ENCODE measurements around the gene PLPP1. TPM values are rescaled to one million over a fixed set of nuclear protein-coding genes. Genes with fewer than 3 reads are reported as not detected.

Gene PLPP1
- total RNA-seq, 1 experiment from 2014 or later, result 7.5 TPM

DNA sequence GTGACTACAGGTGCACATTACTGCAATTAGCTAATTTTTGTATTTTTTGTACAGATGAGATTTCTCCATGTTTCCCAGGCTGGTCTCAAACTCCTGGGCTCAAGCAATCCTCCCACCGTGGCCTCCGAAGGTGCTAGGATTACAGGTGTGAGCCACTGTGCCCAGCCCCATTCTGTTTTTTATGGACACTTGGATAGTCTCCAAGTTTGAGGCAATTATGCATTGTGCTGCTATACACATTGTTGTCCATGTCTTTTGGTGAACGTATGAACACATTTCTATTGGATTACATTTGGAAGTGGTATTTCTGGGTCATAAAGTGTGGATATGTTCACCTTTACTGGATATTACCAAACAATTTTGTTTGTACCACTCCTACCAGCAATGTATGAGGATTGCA, 22.4 kb upstream of the PLPP1 start:
- no peaks in the 10 kb centered on the region for H3K27me3 Mint-ChIP-seq (ENCODE audit: insufficient read depth, unreplicated experiment)
- intact Hi-C loops (cut with micrococcal nuclease), result no loop called here
- H3K4me3 Mint-ChIP-seq (ENCODE audit: unreplicated experiment), result no peak overlapping the region
- no TSS peak for BruUV-seq (replicated peaks)
- H3K4me1 Mint-ChIP-seq (ENCODE audit: insufficient read depth, unreplicated experiment), result no peaks in the 10 kb centered on the region
- TF ChIP-seq CTCF (IDR thresholded peaks at IDR 0.05; ENCODE audit: unreplicated experiment), result no peak
- no peaks in the 10 kb centered on the region for H3K9me3 Mint-ChIP-seq (ENCODE audit: unreplicated experiment)
- no peak overlapping the region for H3K27ac Mint-ChIP-seq (ENCODE audit: low read depth, unreplicated experiment)
- DNase-seq (ENCODE audit: unreplicated experiment), result no peak
- CTCF ChIA-PET, result no interaction called here
- no peaks in the 10 kb centered on the region for H3K36me3 Mint-ChIP-seq (ENCODE audit: insufficient read depth, unreplicated experiment)
- POLR2A ChIA-PET, result no interaction called here

DNA sequence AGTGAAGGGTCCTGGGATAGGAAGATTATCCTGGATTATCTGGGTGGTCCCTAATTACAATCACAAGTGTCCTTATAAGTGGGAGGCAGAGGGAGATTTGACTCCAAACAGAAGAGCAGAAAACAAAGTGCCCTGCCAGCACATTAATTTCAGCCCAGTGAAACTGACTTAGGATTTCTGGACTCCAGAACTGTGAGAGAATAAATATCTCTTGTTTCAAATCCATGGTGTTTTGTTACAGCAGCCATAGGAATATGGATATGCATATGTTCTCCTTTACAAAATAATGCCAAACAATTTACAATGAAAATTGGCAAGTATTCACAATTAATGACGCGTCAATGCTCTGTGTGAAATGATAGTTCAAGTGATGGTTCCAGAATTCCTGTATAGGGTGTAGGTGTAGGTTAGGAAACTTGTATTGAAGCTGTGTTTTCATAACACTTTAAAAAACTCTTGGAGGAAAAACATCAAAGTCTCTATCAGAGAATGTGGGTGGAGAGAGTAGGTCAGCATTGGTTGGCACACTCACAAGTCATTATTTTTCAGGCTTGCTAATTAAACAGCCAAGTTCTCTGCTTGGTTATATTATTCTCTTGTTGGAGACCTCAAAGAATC, 19.9 kb upstream of the PLPP1 start:
- Mint-ChIP-seq H3K9me3 (ENCODE audit: unreplicated experiment) (no peaks in the 10 kb centered on the region), H3K36me3 (ENCODE audit: insufficient read depth, unreplicated experiment) (no peaks in the 10 kb centered on the region), H3K4me1 (ENCODE audit: insufficient read depth, unreplicated experiment) (no peaks in the 10 kb centered on the region), H3K27ac (ENCODE audit: low read depth, unreplicated experiment) (no peak overlapping the region), H3K27me3 (ENCODE audit: insufficient read depth, unreplicated experiment) (no peaks in the 10 kb centered on the region), H3K4me3 (ENCODE audit: unreplicated experiment) (no peak overlapping the region)
- intact Hi-C loops (cut with micrococcal nuclease), result no loop called here
- no peak for TF ChIP-seq CTCF (IDR thresholded peaks at IDR 0.05; ENCODE audit: unreplicated experiment)
- ChIA-PET POLR2A (no interaction called here), CTCF (no interaction called here)
- BruUV-seq (replicated peaks), result no TSS peak
- no peak for DNase-seq (ENCODE audit: unreplicated experiment)

DNA sequence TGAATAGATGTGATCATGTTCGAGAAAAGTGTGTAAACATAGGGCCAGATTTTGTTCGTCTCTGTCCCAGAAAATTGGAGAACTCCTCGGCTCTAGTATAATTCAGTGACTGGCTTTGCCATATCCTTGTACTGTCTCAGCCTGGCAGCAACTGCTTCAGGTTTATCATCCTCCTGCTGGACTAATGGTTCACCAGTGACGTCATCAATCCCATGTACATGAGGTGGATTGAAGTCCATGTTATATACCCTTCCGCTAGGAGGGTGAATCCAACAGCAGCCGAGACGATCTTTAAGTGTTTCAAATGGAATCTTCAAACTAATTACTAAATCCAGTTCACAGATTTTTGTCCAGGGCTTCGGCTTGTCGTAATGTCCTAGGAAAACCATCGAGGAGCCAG, 17.1 kb upstream of the PLPP1 start:
- no TSS peak for BruUV-seq (replicated peaks)
- POLR2A ChIA-PET, result interaction anchor here (0.7 kb wide), 1 partner anchor 10 kb away, joined by 4 read pairs; no protein-coding TSS in a partner anchor

GRCh38 chr5:55551358-55551757, 16.6 kb upstream of the PLPP1 start:
- ChIA-PET POLR2A (interaction anchor here (0.5 to 0.7 kb wide), 2 partner anchors 10 to 379 kb away, joined by 3 to 4 read pairs; no protein-coding TSS in a partner anchor), CTCF (interaction anchor here (0.7 to 1.0 kb wide), 2 partner anchors 12 to 133 kb away, joined by 4 read pairs; no protein-coding TSS in a partner anchor)
- no peak for TF ChIP-seq CTCF (IDR thresholded peaks at IDR 0.05; ENCODE audit: unreplicated experiment)
- peak; percentile 19 for DNase-seq (ENCODE audit: unreplicated experiment)
- no peaks in the 10 kb centered on the region for H3K27me3 Mint-ChIP-seq (ENCODE audit: insufficient read depth, unreplicated experiment)
- peaks cover 5% of the 10 kb centered on the region for H3K4me1 Mint-ChIP-seq (ENCODE audit: insufficient read depth, unreplicated experiment)
- intact Hi-C loops (cut with micrococcal nuclease), result no loop called here
- H3K27ac Mint-ChIP-seq (ENCODE audit: low read depth, unreplicated experiment), result no peak overlapping the region
- no peaks in the 10 kb centered on the region for H3K36me3 Mint-ChIP-seq (ENCODE audit: insufficient read depth, unreplicated experiment)
- no peaks in the 10 kb centered on the region for H3K9me3 Mint-ChIP-seq (ENCODE audit: unreplicated experiment)
- no TSS peak for BruUV-seq (replicated peaks)
- no peak overlapping the region for H3K4me3 Mint-ChIP-seq (ENCODE audit: unreplicated experiment)

More for the DNA sequence above, 17.1 kb upstream of the PLPP1 start:
- Mint-ChIP-seq H3K27me3 (ENCODE audit: insufficient read depth, unreplicated experiment) (no peaks in the 10 kb centered on the region), H3K9me3 (ENCODE audit: unreplicated experiment) (no peaks in the 10 kb centered on the region), H3K4me1 (ENCODE audit: insufficient read depth, unreplicated experiment) (peaks cover 5% of the 10 kb centered on the region), H3K36me3 (ENCODE audit: insufficient read depth, unreplicated experiment) (no peaks in the 10 kb centered on the region), H3K27ac (ENCODE audit: low read depth, unreplicated experiment) (no peak overlapping the region), H3K4me3 (ENCODE audit: unreplicated experiment) (no peak overlapping the region)
- DNase-seq (ENCODE audit: unreplicated experiment), result no peak
- intact Hi-C loops (cut with micrococcal nuclease), result no loop called here
- CTCF ChIA-PET, result interaction anchor here (0.7 kb wide), 1 partner anchor 133 kb away, joined by 4 read pairs; no protein-coding TSS in a partner anchor
- TF ChIP-seq CTCF (IDR thresholded peaks at IDR 0.05; ENCODE audit: unreplicated experiment), result no peak
